HG03565 (cell line): ENCODE measurements around the gene DNAJC1.

ENCODE experiments used
- ATAC-seq: cut with Tn5 transposase; IDR thresholded peaks from one replicate; pipeline ENCODE4 v1.9.1; 2021; ENCODE audit warnings: mild to moderate bottlenecking, moderate library complexity; ENCODE audit not compliant: unreplicated experiment

The DNAJC1 gene

DNA sequence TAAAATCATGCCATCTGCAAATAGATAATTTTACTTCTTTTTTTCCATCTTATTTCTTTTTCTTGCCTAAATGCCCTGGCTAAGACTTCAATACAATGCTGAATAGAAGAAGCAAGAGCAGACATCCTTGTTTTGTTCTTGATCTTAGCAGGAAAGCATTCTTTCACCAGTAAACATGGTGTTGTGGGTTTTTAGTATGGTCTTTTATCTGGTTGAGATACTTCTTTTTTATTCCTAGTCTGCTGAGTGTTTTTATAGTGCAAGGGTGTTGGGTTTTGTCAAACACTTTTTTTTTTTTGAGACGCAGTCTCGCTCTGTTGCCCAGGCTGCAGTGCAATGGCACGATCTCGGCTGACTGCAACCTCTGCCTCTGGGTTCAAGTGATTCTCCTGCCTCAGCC lies 232.3 kb downstream of the DNAJC1 start:
- no peak for ATAC-seq

DNA sequence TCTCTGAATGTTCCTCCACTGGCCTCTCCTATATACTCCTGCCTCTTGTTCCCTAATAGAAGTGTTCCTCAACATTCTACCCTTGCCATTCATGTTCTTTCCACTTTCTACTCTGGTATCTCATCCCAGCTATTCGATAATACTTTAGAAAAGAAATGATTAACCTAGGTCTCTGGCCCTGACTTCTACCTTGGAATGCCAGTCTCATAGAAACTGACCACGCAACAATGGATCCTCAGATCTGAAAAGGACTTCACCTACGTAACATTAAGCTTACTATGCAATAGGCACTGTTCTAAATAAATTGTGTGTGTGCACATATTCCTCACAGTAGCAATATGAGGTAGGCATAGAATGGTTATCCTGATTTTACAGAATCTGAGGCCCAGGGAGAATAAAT lies 234.5 kb downstream of the DNAJC1 start:
- ATAC-seq: no peak

DNA sequence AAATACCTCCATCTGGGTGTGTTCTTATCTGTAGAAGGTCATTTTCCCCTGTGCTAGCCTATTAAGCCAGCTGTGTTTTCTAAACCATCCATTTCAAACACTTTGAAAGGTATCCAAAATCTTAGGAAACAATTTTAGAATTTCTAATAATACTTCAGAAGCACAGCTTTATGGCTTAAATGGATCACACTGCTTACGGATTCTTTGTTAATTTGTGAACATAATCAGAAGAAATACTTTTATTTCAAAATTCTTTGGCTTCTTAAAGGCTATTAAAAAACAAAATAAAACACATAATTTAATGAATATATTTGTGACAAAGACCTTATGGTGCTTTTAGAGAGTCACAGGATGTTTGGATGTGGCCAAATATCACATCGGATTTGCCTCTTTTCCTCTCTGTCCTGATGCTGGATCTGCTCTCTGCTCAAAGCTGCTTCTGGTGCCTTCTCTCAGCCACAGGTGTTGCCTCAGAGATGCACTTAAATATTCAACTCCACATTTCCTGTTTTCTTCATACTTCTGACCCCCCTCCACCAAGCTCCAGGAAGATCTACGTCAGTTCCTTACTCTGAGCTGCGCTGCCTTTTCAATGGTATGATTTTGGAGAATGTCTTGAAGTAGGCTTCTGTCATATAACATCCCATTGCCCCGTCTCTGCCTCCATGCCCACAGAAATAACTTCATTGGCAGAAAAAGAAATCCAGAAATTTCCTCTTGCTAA lies 238.9 kb downstream of the DNAJC1 start:
- no peak for ATAC-seq

DNA sequence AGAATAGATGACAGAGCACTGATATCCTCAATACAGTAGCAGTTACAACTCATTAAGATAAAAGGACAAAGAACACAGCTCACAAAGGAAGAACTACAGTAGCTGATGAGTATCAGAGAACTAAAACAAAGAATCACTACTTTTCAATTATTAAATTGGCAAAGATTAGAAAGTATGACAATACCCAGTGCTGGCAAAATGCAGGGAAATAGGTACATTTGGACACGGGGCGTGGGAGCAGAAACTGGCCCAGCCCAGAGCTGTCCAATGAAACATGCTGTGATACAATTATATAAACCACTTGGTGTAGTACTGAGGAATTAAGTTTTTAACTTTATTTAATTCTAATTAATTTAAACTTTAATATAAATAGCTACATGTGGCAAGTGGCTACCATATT lies 243.2 kb downstream of the DNAJC1 start:
- ATAC-seq: no peak

DNA sequence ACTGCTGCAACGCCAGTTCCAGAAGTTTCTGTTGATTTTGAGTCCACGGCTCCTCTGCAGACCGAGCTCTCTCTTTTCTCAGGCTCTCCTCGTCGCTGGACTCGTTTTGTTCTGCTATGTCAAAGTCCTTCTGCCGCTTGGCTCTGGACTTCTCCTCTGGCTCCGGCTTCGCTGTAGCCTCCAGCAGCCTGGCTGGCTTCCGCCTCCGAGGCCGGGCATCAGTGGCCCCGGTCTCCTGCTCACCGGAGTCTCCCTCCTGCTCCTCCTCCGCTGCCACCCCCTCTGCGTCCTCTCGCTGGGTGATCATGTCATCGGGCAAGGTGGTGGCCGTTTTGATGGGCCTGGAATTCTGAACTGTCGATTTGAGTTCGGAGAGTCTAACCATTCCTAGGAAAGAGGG lies 244.3 kb downstream of the DNAJC1 start:
- ATAC-seq: no peak

DNA sequence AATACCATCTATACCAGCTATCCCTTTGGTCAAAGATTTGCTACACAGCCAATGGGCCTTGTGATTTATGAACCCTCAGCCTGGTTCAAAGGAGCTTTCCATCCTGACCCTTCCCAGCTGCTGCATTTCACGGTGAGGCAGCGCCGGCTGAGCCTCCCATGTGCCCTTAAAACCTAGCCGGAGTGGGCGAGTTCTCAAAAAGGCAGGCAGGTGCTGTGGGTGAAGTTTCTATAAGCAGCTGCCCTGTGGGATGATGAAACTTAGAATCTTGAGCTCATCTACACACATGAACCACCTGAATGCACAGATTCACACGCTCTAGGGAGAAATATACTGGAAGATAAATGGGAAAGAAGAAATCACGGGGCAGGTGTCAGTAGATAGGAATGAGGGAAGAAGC lies 244.8 kb downstream of the DNAJC1 start:
- ATAC-seq: no peak

DNA sequence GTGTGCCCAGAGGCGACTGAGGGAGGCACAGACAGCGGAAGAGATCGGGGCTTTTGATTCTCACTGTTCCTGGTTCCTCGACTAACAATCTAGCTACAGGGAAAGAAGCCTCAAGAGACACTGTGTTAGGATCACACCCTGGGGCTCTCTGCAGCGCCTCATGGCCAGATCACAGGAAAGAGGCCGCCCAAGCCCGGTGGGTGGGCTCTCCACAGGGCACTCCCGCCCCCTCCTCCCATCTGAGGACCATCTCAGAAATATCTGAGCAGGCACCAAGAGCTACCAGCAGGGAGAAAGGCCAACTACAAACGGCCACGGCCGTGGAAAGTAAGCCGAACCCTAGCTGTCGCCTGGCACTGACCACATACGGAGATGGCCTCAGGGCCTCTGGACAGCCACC lies 245.3 kb downstream of the DNAJC1 start:
- no peak for ATAC-seq

DNA sequence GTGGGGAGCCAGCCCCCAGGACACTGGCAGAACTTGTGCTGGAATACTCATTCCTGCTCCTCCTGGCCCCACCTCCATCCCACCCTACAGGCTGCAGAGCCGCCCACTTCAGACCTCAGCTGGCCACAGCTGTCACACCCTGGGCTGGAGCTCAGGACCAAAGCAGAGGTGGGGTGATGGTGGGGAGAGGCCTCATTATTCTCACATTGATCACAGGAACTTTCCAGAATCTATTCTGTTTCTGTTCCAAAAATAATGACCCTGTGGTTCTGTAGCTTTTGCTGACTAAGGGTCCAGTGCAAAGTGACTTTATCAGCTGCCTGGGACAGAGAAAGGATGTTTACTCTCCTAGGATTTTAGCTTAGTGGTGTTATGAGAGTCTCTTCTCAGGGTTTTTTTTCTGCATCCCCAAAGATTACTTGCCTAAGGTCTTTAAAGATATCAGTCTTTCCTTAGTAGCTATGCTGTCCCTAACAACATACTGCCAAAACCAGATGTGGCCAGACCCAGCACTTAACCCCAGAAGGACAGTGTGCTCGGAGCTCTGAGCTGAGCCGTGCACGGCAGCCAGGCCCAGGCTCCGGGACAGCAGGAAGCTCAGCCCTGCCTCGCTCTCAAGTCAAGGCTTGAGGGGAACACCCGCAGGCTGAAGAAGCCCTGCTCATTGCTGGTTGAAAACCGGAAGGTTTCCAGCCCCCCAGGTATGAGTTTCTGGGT lies 246.2 kb downstream of the DNAJC1 start:
- no peak for ATAC-seq

DNA sequence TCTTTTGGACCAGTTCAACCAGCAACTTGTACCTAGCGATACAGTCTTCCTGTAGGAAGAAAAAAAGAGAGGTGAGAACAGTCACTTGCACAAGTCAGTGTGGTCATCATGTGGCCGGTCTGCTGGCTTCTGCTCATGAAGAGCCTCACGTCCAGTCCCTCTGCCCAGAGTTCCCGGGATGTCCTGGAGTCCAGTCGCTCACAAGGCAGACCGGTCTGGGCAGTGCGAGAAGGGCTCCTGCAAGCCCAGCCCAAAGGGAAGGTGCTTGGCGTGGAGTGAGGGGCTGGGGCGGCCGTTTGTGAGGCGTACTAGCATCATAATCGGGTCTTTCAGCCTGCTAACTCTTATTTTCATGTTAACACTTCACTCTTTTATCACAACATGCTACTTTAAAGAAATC lies 246.8 kb downstream of the DNAJC1 start:
- no peak for ATAC-seq

DNA sequence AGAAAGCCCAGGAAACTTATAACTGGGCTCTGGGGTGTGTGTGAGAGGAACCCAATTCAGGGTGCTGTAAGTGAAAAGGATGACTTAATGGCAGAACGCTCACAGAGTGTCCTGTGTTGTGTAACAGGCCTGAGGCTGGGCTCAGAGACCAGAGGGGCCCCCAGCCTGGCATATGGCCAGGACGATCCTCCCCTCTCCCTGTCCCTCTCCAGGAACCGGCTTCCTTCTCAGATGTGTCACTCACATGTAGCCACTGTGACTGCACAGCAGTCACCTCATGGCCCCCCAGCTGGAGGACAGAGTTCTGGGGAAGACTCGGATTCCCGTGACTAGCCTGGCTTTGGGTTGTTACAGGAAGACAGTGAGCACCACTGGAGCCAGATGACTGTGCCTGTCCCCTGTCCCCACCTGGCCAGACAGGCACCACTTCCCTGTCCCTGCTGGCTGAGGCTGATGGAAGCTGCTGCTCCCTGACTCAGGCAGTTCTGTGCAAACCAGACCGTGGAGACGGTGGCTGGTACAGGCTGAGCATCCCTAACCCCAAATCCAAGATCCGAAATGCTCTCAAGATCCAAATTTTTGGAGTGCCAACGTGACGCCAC lies 249.0 kb downstream of the DNAJC1 start:
- ATAC-seq: no peak

DNA sequence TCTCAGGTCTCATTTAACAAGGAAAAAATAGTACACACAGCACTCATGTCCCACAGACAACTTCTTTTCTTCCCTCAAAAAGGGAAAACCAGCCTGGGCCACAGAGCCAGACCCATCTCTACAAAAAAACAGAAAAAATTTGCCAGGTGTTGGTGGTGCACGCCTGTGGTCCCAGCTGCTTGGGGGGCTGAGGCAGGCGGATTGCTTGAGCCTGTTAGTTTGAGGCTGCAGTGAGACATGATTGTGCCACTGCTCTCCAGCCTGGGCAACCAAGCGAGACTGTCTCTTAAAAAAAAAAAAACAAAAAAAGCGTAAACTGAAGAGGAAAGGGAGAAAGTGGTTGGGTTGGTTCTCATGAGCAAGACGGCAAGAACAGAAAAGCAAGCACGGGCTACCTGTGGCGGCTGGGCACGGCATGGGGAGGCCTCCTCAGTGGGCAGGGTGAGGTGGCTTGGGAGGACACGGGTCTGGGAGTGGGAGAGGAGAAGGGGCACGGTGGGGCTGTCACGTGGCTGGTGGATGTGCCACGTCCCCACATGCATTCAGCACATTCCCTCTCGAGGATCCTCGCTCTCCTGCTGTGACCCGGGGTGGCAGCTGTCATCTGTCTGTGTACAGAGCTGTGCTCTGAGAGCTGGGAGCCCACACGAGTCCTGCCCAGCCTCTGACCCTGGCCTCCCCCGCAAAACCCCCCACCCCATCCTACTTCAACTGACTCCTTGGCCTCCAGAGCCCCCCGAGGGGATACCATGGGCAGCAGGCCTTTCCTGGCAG lies 249.8 kb downstream of the DNAJC1 start:
- no peak for ATAC-seq

DNA sequence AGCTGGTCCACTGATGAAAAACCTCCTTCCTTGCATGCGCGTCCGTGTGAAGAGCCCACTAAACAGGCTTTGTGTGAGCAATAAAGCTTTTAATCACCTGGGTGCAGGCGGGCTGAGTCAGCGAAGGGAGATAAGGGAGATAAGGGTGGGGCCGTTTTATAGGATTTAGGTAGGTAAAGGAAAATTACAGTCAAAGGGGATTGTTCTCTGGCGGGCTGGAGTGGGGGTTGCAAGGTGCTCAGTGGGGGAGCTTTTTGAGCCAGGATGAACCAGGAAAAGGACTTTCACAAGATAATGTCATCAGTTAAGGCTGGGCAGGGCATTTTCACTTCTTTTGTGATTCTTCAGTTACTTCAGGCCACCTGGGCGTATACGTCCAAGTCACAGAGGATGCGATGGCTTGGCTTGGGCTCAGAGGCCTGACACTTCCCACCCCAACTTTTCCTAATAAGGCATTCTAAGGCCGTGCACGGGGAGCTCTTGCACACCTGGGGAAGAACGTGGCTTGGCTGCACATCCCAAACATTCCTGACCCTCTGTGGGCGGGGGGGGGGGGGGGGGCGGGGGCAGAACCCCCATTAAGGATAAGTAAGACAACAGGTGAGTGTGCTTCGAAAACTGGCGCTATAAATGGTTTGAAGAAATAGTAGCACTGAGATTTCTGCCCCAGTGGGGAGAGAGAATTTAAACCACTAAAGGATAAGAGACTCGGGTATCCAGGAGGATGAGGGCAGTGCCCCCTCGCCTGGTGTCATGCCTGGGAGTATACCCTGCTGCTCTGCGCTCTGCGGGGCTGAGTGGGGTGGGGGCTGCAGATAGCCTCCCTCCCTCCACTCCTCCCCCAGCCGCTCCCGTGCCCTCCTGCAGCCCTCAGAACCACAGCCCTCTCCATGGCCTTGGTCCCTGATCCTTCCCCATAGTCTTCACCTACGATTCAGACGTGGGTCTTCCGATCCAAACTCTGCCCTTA lies 251.9 kb downstream of the DNAJC1 start:
- no peak for ATAC-seq

DNA sequence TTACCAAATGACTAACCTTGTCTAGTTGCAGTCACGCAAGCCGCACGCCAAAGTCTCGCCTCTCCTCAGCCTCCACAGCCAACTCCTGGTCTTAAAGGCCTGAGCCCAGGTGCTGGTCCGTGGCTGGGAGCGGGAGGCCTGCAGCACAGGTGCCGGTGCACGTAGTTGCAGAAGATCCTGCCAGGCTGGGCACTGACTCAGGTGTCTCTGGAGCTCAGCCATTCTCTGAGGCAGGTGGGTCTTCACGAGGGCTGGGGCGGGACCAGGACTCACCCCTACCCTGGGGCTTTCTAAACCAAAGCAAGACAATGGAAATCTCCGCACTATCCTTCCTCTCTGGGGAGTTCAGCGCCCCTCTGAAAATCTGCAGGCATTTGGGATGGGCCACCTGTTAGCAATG lies 253.1 kb downstream of the DNAJC1 start:
- ATAC-seq: no peak

DNA sequence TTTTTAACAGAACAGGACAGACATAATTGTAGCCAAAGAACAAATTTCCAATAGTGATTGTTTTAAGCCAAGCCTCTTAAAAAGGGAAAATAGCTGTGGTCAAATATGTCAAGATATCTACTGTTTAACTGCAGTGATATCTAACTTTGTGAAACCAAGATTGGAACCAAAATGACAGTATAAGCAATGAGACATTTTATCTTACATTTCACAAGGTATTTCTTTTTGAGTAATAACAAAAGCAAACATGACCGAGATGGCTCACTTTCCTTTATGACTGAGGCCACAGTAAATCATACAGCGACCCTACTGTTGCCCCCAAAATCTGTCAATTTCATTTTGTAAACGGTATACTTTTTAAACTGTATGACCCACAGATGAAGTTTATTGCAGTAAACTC lies 253.7 kb downstream of the DNAJC1 start:
- ATAC-seq: no peak

DNA sequence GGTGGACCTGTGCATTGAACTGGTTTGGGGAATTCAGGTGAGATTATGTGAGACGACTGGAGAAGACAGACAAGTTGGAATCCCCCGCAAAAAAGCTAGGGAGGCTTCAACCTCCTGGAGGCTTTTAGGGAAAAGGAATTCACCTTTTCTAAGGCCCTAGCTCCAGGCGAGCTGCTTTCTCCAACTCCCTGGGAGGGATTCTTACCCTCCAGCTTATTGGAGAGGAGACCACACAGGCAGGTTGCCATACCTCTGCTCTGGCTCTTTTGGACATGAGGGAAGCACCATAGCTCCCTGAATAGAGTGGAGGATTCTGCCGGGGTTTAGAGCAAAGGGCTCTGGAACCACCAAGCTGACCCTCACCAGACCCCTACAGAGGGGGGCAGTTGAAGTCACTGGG lies 255.7 kb downstream of the DNAJC1 start:
- ATAC-seq: no peak

DNA sequence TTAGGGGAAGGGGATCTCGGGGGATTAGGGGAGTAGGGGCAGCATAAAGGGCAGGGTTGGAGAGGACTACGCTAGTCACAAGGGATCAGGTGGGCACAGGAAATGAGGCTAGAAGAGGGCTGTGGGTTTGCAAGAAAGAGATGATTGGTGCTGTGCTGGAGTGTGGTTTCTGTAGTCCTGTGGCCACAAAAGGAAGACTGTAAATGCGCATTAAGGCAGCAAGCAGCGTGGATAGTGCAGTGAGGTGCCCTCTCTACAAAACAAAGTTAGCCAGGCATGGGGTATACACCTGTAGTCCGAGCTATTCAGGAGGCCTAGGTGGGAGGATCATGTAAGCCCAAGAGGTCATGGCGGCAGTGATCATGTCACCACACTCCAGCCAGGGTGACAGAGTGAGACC lies 257.4 kb downstream of the DNAJC1 start:
- ATAC-seq: no peak

DNA sequence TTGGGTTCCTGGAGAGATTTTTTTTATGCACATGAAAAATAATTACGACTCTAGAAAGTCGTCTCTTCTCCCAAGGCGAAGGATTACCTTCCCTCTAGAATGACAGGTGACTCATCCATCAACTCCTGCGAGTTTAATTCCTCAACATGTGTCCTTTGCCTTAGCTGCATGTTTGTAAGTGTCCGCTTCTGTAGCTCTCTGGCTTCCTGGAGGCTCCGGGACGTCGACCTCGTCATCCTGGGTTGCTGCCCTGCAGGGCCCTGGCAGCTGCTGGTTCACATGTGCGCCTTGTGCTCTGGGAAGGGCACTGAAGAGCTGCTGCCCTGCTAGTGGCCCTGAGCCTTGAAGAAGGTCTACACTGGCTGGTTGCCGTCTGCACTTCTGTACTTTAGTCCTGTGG lies 259.3 kb downstream of the DNAJC1 start:
- no peak for ATAC-seq

DNA sequence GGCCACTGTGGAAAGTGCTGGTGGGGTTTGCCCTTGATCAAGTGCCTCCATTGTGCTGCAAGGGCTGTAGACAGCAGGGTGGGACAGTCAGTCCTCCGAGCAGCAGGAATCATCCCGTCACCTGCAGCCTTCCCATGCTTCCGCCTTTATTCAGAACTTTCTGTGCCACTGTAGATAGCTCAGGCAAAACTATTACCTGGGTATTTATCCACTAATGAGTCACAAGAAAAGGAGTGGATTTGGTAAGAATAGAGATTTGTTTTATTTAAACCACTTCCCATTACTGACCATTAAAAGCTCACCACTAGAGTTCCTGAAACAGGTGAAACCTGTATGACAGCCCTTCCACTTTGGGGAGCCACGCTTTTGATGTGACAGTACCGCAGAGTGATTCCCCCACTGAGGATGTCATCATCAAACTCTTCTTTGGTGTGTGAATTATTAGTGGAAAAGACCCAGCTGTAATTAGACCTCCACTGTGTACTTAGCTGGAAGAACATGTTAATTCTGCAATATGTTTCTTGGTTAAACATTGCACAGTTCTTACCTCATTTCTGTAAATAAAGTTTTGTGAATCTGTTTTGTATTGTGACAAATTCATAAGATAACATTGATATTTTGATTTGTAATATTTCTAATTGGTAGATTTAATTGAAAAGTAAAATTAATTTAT lies 260.7 kb downstream of the DNAJC1 start:
- no peak for ATAC-seq

DNA sequence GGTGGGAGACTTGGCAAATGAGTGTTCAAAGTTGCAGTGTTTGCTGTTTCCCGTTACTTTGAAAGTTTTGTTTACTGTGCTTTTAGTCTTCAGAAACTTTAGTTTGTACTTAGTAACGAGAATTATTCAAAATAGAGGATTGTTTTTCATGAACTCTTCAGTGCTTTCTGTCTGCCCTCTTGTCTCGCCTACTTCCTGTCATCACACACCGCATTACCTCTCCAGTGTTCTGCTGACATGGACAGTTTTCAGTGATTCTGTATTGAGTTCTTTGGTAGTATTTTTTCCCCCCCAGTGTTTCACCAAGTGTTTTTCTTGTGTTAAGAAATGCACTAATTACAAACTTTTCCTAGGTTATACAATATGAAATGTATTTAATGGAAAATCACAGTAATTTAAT lies 262.5 kb downstream of the DNAJC1 start:
- no peak for ATAC-seq

DNA sequence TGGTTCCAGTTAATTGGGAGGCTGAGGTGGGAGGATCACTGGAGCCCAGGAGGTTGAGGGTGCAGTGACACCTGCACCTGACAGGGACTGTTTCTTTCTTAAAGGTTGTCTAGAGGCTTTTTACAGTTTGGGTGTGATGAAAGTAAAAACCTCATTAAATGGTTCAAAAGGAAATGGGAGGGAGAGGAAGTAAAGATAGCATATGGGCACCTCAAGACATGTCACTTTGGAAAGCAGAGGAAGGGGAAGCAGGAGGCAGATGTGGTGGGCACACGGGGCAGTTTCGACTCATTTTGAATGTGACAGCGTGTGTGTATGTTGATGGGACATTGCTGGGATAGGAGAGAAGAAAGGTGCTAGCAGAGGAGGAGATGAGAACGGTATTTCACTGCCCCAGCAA lies 266.4 kb downstream of the DNAJC1 start:
- ATAC-seq: no peak
